Measurements from ENCODE around the gene ZGLP1.

The ZGLP1 gene

GRCh38 chr19:10274589-10274988, 35.0 kb downstream of the ZGLP1 start:
- DNase-seq: no peak

GRCh38 chr19:10271543-10272086, 38.0 kb downstream of the ZGLP1 start:
- DNase-seq: no peak

- DNase-seq: peak; percentile 60 to 61
Measured at GRCh38 chr19:10270616-10271394, 38.8 kb downstream of the ZGLP1 start, which contains the start of gene ICAM1. Gene ICAM1, plus strand, starts transcription at chr19:10271120. Its CDS starts 40 bp downstream, at chr19:10271160.

GRCh38 chr19:10270180-10270615, 39.4 kb downstream of the ZGLP1 start:
- peak in 1 of 2 experiments; percentile 9 for DNase-seq

GRCh38 chr19:10269333-10270179, 40.1 kb downstream of the ZGLP1 start:
- peak; percentile 52 to 66 for DNase-seq

- DNase-seq: no peak
Measured at GRCh38 chr19:10268071-10268470, 41.5 kb downstream of the ZGLP1 start.

GRCh38 chr19:10266706-10267105, 42.9 kb downstream of the ZGLP1 start:
- DNase-seq: no peak

- DNase-seq: no peak
Measured at GRCh38 chr19:10262771-10263170, 46.8 kb downstream of the ZGLP1 start.

- no peak for DNase-seq
Measured at GRCh38 chr19:10260141-10260584, 49.5 kb downstream of the ZGLP1 start.

GRCh38 chr19:10259162-10259905, 50.3 kb downstream of the ZGLP1 start:
- peak; percentile 81 to 83 for DNase-seq

GRCh38 chr19:10258080-10258710, 51.4 kb downstream of the ZGLP1 start:
- no peak for DNase-seq

GRCh38 chr19:10256970-10257615, 52.5 kb downstream of the ZGLP1 start:
- no peak for DNase-seq

- DNase-seq: no peak
Measured at GRCh38 chr19:10256551-10256950, 53.1 kb downstream of the ZGLP1 start.

GRCh38 chr19:10255358-10255757, 54.3 kb downstream of the ZGLP1 start:
- DNase-seq: no peak

All from SHP77 (cell line).